Measurements from ENCODE around the gene RIMBP2.

The RIMBP2 gene

DNA sequence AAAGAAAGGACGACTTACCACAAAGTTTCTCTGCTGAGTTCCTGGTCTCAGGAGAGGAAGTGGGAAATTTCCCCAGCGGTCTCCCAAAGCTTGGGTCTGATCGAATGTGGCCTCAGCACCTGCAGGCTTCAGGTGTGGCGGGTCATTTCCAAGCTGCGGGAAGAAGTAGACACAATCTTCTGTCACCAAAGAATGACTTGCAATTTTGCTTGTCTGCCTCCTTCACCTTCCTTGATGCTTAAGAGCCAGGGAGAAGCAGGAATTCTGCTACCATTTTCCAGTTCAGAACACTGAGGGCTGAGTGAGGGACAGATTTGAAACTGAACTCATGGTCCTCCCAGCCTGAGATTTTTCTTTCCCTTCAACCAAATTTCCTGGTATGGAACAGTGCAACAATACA lies 87.8 kb downstream of the RIMBP2 start:
- no peak for DNase-seq (ENCODE audit: low spot score)

- no peak for DNase-seq (ENCODE audit: low spot score)
These were observed 88.9 kb downstream of the RIMBP2 start for GRCh38 chr12:130627175-130627574.

DNA sequence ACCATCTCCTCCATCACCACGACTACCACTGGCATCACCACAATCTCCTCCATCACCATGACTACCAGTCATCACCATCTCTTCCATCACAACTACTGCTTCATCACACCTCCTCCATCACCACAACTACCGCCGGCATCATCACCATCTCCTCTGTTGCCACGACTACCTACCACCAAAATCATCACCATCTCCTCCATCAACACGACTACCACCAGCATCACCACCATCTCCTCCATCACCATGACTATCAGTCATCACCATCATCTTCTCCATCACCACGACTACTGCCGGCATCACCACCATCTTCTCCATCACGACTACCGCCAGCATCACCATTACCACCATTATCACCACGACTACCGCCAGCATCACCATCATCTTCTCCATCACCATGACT lies 89.5 kb downstream of the RIMBP2 start:
- no peak for DNase-seq (ENCODE audit: low spot score)

DNA sequence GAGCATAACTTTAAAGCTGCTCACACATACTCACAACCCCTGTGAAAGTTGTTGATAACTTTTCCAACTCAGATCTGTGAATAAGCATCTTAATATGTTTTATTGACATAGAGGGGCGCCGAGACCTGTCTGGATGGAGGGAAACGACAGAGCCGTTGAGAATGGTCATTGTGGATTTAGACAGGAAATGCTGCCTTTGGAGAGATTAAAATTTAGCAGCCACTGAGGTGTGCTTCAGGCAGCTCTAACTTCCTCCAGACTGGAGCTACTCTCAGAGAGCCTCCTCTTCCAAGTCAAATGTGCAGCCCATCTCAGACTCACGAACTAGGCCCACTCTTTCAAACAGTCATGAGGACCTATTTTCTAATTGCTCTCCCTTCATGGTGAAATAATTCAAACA lies 90.9 kb downstream of the RIMBP2 start:
- no peak for DNase-seq (ENCODE audit: low spot score)

- no peak for DNase-seq (ENCODE audit: low spot score)
These were observed 93.3 kb downstream of the RIMBP2 start for GRCh38 chr12:130622803-130623202.

DNA sequence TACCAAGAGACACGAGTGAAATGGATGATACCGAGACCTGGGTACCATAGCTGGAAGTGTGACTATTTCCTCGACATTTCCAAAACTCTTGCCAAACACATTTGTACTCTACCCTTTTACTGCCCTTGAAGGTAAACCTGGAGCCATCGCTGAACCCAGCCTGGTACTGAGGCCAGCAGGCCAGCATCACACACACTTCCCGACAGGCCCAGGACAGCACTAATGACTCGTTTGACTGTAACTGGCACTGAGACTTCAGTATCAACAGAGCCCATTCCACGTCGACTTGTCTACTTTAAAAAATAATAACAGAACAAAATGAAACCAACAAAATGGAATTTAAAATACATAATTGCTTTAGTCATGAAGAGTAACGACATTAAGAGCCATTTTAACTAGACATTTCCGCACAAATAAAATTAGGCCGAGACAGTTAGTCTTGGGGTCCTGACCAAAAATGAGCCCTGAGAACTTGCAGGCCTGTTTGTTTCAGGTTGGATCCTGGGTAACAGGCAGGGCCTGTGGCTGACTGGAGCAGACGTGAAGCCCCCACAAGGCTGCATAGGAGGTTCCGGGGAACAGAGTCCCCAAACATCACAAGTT lies 94.3 kb downstream of the RIMBP2 start:
- no peak for DNase-seq (ENCODE audit: low spot score)

DNA sequence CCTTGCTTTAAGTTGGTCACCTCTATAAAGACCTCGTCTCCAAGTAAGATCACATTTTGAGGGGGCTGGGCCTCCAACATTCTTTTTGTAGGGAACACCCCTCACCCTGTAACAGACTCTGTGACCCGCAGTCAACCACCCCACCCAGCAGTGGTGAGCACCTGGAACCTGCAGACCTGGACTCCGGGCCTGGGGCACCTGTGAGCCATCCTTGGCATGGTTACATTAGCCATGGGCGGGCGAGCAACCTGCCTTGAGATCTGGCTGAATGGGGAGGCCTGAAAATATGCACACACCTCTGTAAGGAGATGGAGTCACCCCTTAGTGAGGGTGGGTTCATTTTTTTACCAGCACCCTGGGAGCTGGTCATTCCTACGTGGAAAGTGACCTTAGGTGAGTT lies 95.3 kb downstream of the RIMBP2 start:
- no peak for DNase-seq (ENCODE audit: low spot score)

GRCh38 chr12:130620281-130620680 lies 95.8 kb downstream of the RIMBP2 start:
- DNase-seq (ENCODE audit: low spot score) = no peak

GRCh38 chr12:130619385-130620001 lies 96.6 kb downstream of the RIMBP2 start:
- DNase-seq (ENCODE audit: low spot score) = no peak

DNA sequence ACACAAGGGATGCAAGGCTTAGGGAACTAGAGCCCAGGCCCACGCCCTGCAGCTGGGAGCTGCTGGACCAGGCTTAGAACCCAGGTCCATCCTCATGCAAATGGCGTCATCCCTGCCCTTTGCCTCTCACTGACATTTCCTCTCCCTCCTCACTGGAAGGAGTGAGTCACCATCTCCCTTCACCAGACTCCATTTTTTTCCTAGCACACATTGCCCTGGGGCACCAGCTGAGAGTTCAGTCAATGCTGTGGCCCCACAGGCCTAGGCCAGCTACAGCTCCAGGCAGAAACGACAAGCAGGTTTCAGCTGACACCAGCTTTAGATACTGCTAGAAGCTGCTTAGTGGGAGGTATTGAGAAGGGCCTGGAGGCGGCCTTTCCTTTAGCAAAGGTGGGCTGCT lies 98.9 kb downstream of the RIMBP2 start:
- no peak for DNase-seq (ENCODE audit: low spot score)

GRCh38 chr12:130615861-130616345 lies 100.2 kb downstream of the RIMBP2 start:
- DNase-seq (ENCODE audit: low spot score) = no peak

- DNase-seq (ENCODE audit: low spot score) = no peak
These were observed 101.6 kb downstream of the RIMBP2 start for GRCh38 chr12:130614530-130614905.

- no peak for DNase-seq (ENCODE audit: low spot score)
These were observed 102.1 kb downstream of the RIMBP2 start for GRCh38 chr12:130613831-130614529.

GRCh38 chr12:130613131-130613530 lies 103.0 kb downstream of the RIMBP2 start:
- no peak for DNase-seq (ENCODE audit: low spot score)

- DNase-seq (ENCODE audit: low spot score) = no peak
These were observed 104.8 kb downstream of the RIMBP2 start for GRCh38 chr12:130611026-130611905.

DNA sequence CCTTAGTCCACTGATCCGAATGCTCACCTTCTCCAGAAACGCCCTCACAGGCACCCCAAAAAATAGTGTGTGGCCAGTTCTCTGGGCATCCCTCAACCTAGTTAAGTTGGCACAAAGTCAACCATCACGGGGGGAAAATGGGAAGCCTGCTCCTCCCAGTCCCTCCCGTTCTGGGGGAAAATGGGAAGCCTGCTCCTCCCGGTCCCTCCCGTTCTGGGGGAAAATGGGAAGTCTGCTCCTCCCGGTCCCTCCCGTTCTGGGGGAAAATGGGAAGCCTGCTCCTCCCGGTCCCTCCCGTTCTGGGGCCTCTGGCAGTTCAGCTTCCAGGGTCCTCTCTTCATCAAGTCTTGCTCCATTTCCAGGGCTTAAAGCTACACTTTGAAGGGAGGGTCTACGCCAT lies 106.1 kb downstream of the RIMBP2 start:
- no peak for DNase-seq (ENCODE audit: low spot score)

GRCh38 chr12:130608831-130609230 lies 107.3 kb downstream of the RIMBP2 start:
- no peak for DNase-seq (ENCODE audit: low spot score)

- DNase-seq (ENCODE audit: low spot score) = no peak
These were observed 108.0 kb downstream of the RIMBP2 start for GRCh38 chr12:130608132-130608531.

DNA sequence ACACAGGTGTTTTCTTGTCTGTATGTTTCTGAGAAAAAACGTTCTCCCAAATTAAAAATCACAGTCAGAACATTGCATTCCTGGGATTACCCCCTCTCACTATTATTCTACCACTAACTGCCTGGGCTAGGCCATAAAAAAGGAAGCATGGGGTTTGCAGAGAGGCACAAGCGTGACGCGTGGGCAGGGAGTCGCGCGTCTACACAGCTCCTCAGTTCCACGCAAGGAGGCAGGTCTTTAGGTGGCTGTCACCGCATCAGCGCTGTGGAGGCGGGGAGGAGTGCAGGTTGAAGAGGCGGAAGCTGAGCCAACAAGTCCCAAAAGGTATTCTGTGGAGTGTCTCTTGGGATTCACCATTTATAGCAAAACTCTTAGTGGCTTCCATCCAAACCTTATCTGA lies 109.9 kb downstream of the RIMBP2 start:
- DNase-seq (ENCODE audit: low spot score) = no peak

DNA sequence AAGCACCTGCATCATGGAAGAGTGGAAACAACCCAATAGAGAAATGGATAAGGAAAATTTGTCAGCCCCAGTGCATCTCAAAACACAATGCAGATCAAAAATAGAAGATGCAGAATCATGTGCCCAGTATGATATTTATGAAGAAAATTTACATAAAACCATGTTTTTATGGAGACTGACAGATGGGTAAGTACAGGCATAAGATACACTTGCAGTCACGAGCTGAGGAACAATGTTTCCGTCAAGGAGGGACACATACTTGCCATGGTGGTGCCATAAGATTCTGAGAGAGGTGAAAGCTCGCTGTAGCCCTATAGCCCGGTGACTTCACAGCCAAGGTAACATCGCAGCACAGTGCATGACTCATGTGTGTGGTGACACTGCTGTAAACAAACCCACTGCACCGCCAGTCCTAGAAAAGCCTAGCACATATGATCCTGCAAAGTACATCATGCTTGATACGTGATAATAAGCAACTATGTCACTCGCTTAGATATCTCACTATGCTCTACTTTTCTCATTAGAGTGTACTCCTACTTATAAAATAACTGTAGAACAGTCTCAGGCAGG lies 112.6 kb downstream of the RIMBP2 start:
- no peak for DNase-seq (ENCODE audit: low spot score)

DNA sequence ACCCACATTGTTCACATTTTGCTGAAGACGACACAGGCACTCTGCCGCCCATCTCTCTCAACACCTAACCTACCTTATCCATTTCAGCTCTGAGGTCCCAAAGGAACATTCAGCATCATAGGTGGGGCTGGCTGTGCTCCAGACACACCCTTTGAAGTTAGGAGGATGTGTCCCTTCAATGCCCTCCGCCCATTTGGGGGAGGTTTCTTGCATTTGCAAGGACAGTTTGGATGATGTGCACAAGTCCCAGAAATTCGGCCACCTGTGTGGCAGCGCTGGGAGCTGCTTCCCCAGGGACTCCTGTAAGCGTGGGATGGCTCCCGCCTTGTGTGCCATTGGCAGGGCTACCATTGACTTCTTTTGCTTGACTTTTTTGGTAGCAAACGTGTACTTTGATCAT lies 113.8 kb downstream of the RIMBP2 start:
- DNase-seq (ENCODE audit: low spot score) = no peak

- DNase-seq (ENCODE audit: low spot score) = no peak
These were observed 114.8 kb downstream of the RIMBP2 start for GRCh38 chr12:130601327-130601726.

Measured in hepatic stellate cell (primary cell).